Stimulated activated CD4-positive, alpha-beta T cell treated with anti-CD3 and anti-CD28 coated beads, TNF-alpha, amount 100 ng/mL, for 4 hours (primary cell): Measurements from ENCODE around the gene IL6R.
"Not testable (repeated sequence)": the region's sequence is repeated elsewhere in the genome, so short reads cannot be mapped to it uniquely, and the experiment has no call there.

Experiments
- DNase-seq, 3 experiments: peaks; one replicate each; pipeline ENCODE4 v3.0.0-alpha.2; 2020; ENCODE audit warnings: low read depth in 3 of 3

IL6R gene

GRCh38 chr1:154481053-154481452 lies 75.9 kb downstream of the IL6R start:
- DNase-seq: no peak

- no peak for DNase-seq
Observed at GRCh38 chr1:154483941-154484803, 79.0 kb downstream of the IL6R start.

- no peak for DNase-seq
Observed at GRCh38 chr1:154485106-154485505, 80.0 kb downstream of the IL6R start.

GRCh38 chr1:154485910-154486496 lies 80.9 kb downstream of the IL6R start:
- no peak for DNase-seq

- DNase-seq: not testable (repeated sequence)
Observed at GRCh38 chr1:154486756-154487155, 81.6 kb downstream of the IL6R start.

GRCh38 chr1:154488922-154489321 lies 83.8 kb downstream of the IL6R start:
- no peak for DNase-seq

- DNase-seq: no peak
Observed at GRCh38 chr1:154489695-154490274, 84.6 kb downstream of the IL6R start.

- no peak for DNase-seq
Observed at GRCh38 chr1:154490317-154490716, 85.2 kb downstream of the IL6R start.

- DNase-seq: no peak
Observed at GRCh38 chr1:154492115-154492514, 87.0 kb downstream of the IL6R start.

GRCh38 chr1:154493276-154493675 lies 88.1 kb downstream of the IL6R start:
- no peak for DNase-seq

GRCh38 chr1:154495496-154496273 lies 90.5 kb downstream of the IL6R start:
- DNase-seq: no peak

GRCh38 chr1:154496383-154496782 lies 91.2 kb downstream of the IL6R start:
- no peak for DNase-seq

- DNase-seq: no peak
Observed at GRCh38 chr1:154497026-154497806, 92.1 kb downstream of the IL6R start.

- no peak for DNase-seq
Observed at GRCh38 chr1:154499446-154499845, 94.3 kb downstream of the IL6R start.

GRCh38 chr1:154500533-154500932 lies 95.4 kb downstream of the IL6R start:
- DNase-seq: no peak

- no peak for DNase-seq
Observed at GRCh38 chr1:154501423-154502065, 96.4 kb downstream of the IL6R start.

GRCh38 chr1:154502066-154502743 lies 97.1 kb downstream of the IL6R start, which contains the start of the genes SHE and TDRD10:
Gene SHE, minus strand, starts transcription at chr1:154502412. Its CDS starts 386 bp downstream, at chr1:154502026.
Gene TDRD10, plus strand, starts transcription at chr1:154502219. Its CDS starts 4,685 bp downstream, at chr1:154506904.
- no peak for DNase-seq

GRCh38 chr1:154502744-154503115 lies 97.6 kb downstream of the IL6R start:
- no peak for DNase-seq

- no peak for DNase-seq
Observed at GRCh38 chr1:154503898-154504297, 98.8 kb downstream of the IL6R start.

GRCh38 chr1:154512760-154513159 lies 107.6 kb downstream of the IL6R start:
- DNase-seq: no peak
